ENCODE measurements around the gene KRTAP12-2. TPM values are rescaled to one million over a fixed set of nuclear protein-coding genes. Genes with fewer than 3 reads are reported as not detected.
"Not testable (repeated sequence)": the region's sequence is repeated elsewhere in the genome, so short reads cannot be mapped to it uniquely, and the experiment has no call there.

KRTAP12-2 gene
- total RNA-seq, 2 donors from 2014 or later: not detected

- H3K4me1 ChIP-seq (ENCODE audit: control insufficient read depth in 1 of 2, low read depth in 2 of 2): no peaks in the 10 kb centered on the region
- no peak for DNase-seq (ENCODE audit: low spot score)
- no peak for TF ChIP-seq CTCF (IDR thresholded peaks at IDR 0.05)
- no peak for ATAC-seq (ENCODE audit: insufficient number of reproducible peaks, low FRiP score, low read depth)
- H3K27me3 ChIP-seq (replicated peaks; ENCODE audit: insufficient read depth): no peaks in the 10 kb centered on the region
- H3K27ac ChIP-seq: no peak overlapping the region
- H3K4me3 ChIP-seq: no peak overlapping the region
- H3K36me3 ChIP-seq: no peaks in the 10 kb centered on the region
- peaks cover 10% of the 10 kb centered on the region for H3K9me3 ChIP-seq
Observed at GRCh38 chr21:44636209-44637017, 30.3 kb downstream of the KRTAP12-2 start.

- no peak for TF ChIP-seq CTCF (IDR thresholded peaks at IDR 0.05)
- H3K9me3 ChIP-seq: peaks cover 10% of the 10 kb centered on the region
- no peaks in the 10 kb centered on the region for H3K4me1 ChIP-seq (ENCODE audit: control insufficient read depth in 1 of 2, low read depth in 2 of 2)
- H3K4me3 ChIP-seq: no peak overlapping the region
- H3K27me3 ChIP-seq (replicated peaks; ENCODE audit: insufficient read depth): no peaks in the 10 kb centered on the region
- no peaks in the 10 kb centered on the region for H3K36me3 ChIP-seq
- no peak for ATAC-seq (ENCODE audit: insufficient number of reproducible peaks, low FRiP score, low read depth)
- H3K27ac ChIP-seq: no peak overlapping the region
- DNase-seq (ENCODE audit: low spot score): no peak
Observed at GRCh38 chr21:44632067-44632466, 34.7 kb downstream of the KRTAP12-2 start.

- no peak overlapping the region for H3K27ac ChIP-seq
Observed at GRCh38 chr21:44630440-44630839, 36.3 kb downstream of the KRTAP12-2 start.

GRCh38 chr21:44628707-44629391, 37.9 kb downstream of the KRTAP12-2 start:
- ATAC-seq (ENCODE audit: insufficient number of reproducible peaks, low FRiP score, low read depth): no peak
- DNase-seq (ENCODE audit: low spot score): no peak

More at GRCh38 chr21:44630440-44630839, 36.3 kb downstream of the KRTAP12-2 start:
- Histone ChIP-seq H3K36me3 (no peaks in the 10 kb centered on the region), H3K4me3 (no peak overlapping the region), H3K4me1 (ENCODE audit: control insufficient read depth in 1 of 2, low read depth in 2 of 2) (no peaks in the 10 kb centered on the region), H3K9me3 (peaks cover 10% of the 10 kb centered on the region), H3K27me3 (replicated peaks; ENCODE audit: insufficient read depth) (no peaks in the 10 kb centered on the region)
- no peak for TF ChIP-seq CTCF (IDR thresholded peaks at IDR 0.05)
- ATAC-seq (ENCODE audit: insufficient number of reproducible peaks, low FRiP score, low read depth): no peak
- DNase-seq (ENCODE audit: low spot score): no peak

GRCh38 chr21:44627831-44628233, 38.9 kb downstream of the KRTAP12-2 start:
- H3K36me3 ChIP-seq; H3K27ac ChIP-seq; ATAC-seq (ENCODE audit: insufficient number of reproducible peaks, low FRiP score, low read depth); H3K4me1 ChIP-seq (ENCODE audit: control insufficient read depth in 1 of 2, low read depth in 2 of 2); H3K27me3 ChIP-seq (replicated peaks; ENCODE audit: insufficient read depth); H3K4me3 ChIP-seq; DNase-seq (ENCODE audit: low spot score): not testable (repeated sequence)
- H3K9me3 ChIP-seq: peaks cover 13% of the 10 kb centered on the region

More at GRCh38 chr21:44628707-44629391, 37.9 kb downstream of the KRTAP12-2 start:
- H3K27me3 ChIP-seq (replicated peaks; ENCODE audit: insufficient read depth): no peaks in the 10 kb centered on the region
- no peak overlapping the region for H3K4me3 ChIP-seq
- no peak overlapping the region for H3K27ac ChIP-seq
- no peaks in the 10 kb centered on the region for H3K36me3 ChIP-seq
- H3K9me3 ChIP-seq: peaks cover 10% of the 10 kb centered on the region
- TF ChIP-seq CTCF (IDR thresholded peaks at IDR 0.05): no peak
- H3K4me1 ChIP-seq (ENCODE audit: control insufficient read depth in 1 of 2, low read depth in 2 of 2): no peaks in the 10 kb centered on the region

GRCh38 chr21:44627181-44627822, 39.4 kb downstream of the KRTAP12-2 start:
- not testable (repeated sequence) for H3K4me3 ChIP-seq; H3K27ac ChIP-seq; DNase-seq (ENCODE audit: low spot score); ATAC-seq (ENCODE audit: insufficient number of reproducible peaks, low FRiP score, low read depth); H3K27me3 ChIP-seq (replicated peaks; ENCODE audit: insufficient read depth); H3K4me1 ChIP-seq (ENCODE audit: control insufficient read depth in 1 of 2, low read depth in 2 of 2); H3K9me3 ChIP-seq; H3K36me3 ChIP-seq
